H1 (cell line): ENCODE measurements around the gene RESP18. TPM values are rescaled to one million over a fixed set of nuclear protein-coding genes. Genes with fewer than 3 reads are reported as not detected.

ENCODE experiments used
- CTCF ChIA-PET: fragments of 300-600 bp; sonication (Branson Sonifier 250); formaldehyde crosslinking; loops from one replicate; lab custom pipeline; 2021; ENCODE audit not compliant: partially characterized antibody; lab: Charles Lee
- POLR2A ChIA-PET: fragments of 300-600 bp; sonication (Branson Sonifier 250); formaldehyde crosslinking; loops from one replicate; lab custom pipeline; 2021; ENCODE audit warnings: inconsistent platforms; ENCODE audit not compliant: partially characterized antibody; lab: Charles Lee
- DNase-seq, 2 experiments: peaks; one replicate each; pipeline versions ENCODE4 v3.0.0 to v3.0.0-alpha.2; 2010 to 2022; ENCODE audit warnings: low spot score in 2 of 2, low read depth in 1 of 2, mixed read lengths in 1 of 2
- FAIRE-seq: peaks from 2 replicates; lab custom pipeline; 2011; peaks lifted over from hg19 to GRCh38; lab: Jason Lieb, UNC
- H2AFZ ChIP-seq: 2 replicates; pipeline ENCODE4 v1.8.1; 2012; ENCODE audit warnings: low read length, inconsistent platforms
- H2AK5ac ChIP-seq: 2 replicates; pipeline ENCODE4 v1.6.1; 2013; ENCODE audit warnings: low read depth, low read length
- H2BK120ac ChIP-seq: replicated peaks from 2 replicates; pipeline ENCODE3; 2013; ENCODE audit warnings: low read depth, low read length, inconsistent platforms
- H2BK12ac ChIP-seq: 2 replicates; pipeline ENCODE4 v1.6.1; 2013; ENCODE audit warnings: low read depth, low read length
- H2BK15ac ChIP-seq: 2 replicates; pipeline ENCODE4 v1.6.1; 2013; ENCODE audit warnings: low read length
- H2BK20ac ChIP-seq: 2 replicates; pipeline ENCODE4 v1.6.1; 2013; ENCODE audit warnings: low read length
- H2BK5ac ChIP-seq: 2 replicates; pipeline ENCODE4 v1.6.1; 2013; ENCODE audit warnings: low read depth, low read length
- H3K14ac ChIP-seq: 2 replicates; pipeline ENCODE4 v1.6.1; 2013; ENCODE audit warnings: inconsistent platforms; ENCODE audit not compliant: insufficient read length
- H3K18ac ChIP-seq: 2 replicates; pipeline ENCODE4 v1.6.1; 2013; ENCODE audit warnings: low read length; ENCODE audit errors: extremely low read depth
- H3K23ac ChIP-seq: 2 replicates; pipeline ENCODE4 v1.6.1; 2013; ENCODE audit warnings: inconsistent platforms; ENCODE audit not compliant: insufficient read length
- H3K23me2 ChIP-seq: 2 replicates; pipeline ENCODE4 v1.6.1; 2013; ENCODE audit warnings: low read depth, low read length
- H3K27ac ChIP-seq: 2 replicates; pipeline ENCODE4 v1.6.1; 2011; ENCODE audit warnings: low read depth, low read length, inconsistent platforms
- H3K27me3 ChIP-seq, 4 experiments: replicated peaks in 1 of 4; 1 replicate in 1 of 4; 2 replicates in 3 of 4; pipeline versions ENCODE4 v1.6.1 to v1.8.1; 2011 to 2013; ENCODE audit warnings: low read length in 3 of 4, mild to moderate bottlenecking in 3 of 4, inconsistent platforms in 2 of 4, mixed read lengths in 2 of 4, moderate library complexity in 1 of 4; ENCODE audit not compliant: control insufficient read depth in 3 of 4, insufficient read depth in 3 of 4; ENCODE audit errors: extremely low read depth in 1 of 4
- H3K36me3 ChIP-seq, 4 experiments: 2 replicates each; pipeline versions ENCODE4 v1.6.1 to v1.8.1; 2011 to 2013; ENCODE audit warnings: mild to moderate bottlenecking in 4 of 4, low read length in 3 of 4, moderate library complexity in 2 of 4, control low read depth in 1 of 4, inconsistent platforms in 1 of 4; ENCODE audit not compliant: insufficient read depth in 4 of 4, control insufficient read depth in 2 of 4
- H3K4ac ChIP-seq: replicated peaks from 2 replicates; pipeline ENCODE3; 2013; ENCODE audit warnings: low read length, low read depth, mixed read lengths, inconsistent platforms; ENCODE audit not compliant: insufficient read length
- H3K4me1 ChIP-seq, 4 experiments: replicated peaks in 1 of 4; 1 replicate in 1 of 4; 2 replicates in 3 of 4; pipeline versions ENCODE4 v1.6.1 to v1.8.1; 2011 to 2013; ENCODE audit warnings: low read length in 3 of 4, inconsistent platforms in 2 of 4, mixed read lengths in 1 of 4; ENCODE audit not compliant: insufficient read depth in 4 of 4, control insufficient read depth in 3 of 4
- H3K4me2 ChIP-seq, 2 experiments: 2 replicates each; pipeline versions ENCODE4 v1.6.1 to v1.8.1; 2011 to 2013; ENCODE audit warnings: low read depth in 2 of 2, low read length in 2 of 2, control low read depth in 1 of 2, inconsistent platforms in 1 of 2, mild to moderate bottlenecking in 1 of 2; ENCODE audit not compliant: insufficient read depth in 1 of 2
- H3K4me3 ChIP-seq, 4 experiments: fragments of 200-600, 300-600 bp in 1 of 4; sonication (generic), shearing (Covaris generic), sonication (Bioruptor Twin) in 1 of 4; 2 replicates each; pipeline versions ENCODE4 v1.5.1 to v1.8.1; 2011 to 2016; ENCODE audit warnings: low read length in 4 of 4, low read depth in 3 of 4, control low read depth in 2 of 4, inconsistent platforms in 2 of 4, mild to moderate bottlenecking in 2 of 4, mixed read lengths in 1 of 4, moderate library complexity in 1 of 4; ENCODE audit not compliant: insufficient read depth in 2 of 4; ENCODE audit errors: extremely low read depth in 1 of 4
- H3K56ac ChIP-seq: replicated peaks from 2 replicates; pipeline ENCODE3; 2013; ENCODE audit warnings: low read depth, mild to moderate bottlenecking, mixed read lengths, low read length, inconsistent platforms; ENCODE audit not compliant: insufficient read length
- H3K79me1 ChIP-seq: 2 replicates; pipeline ENCODE4 v1.6.1; 2013; ENCODE audit warnings: low read depth, low read length, control low read depth
- H3K79me2 ChIP-seq, 2 experiments: 2 replicates each; pipeline versions ENCODE4 v1.6.1 to v1.8.1; 2012 to 2013; ENCODE audit warnings: low read length in 2 of 2, mild to moderate bottlenecking in 2 of 2, inconsistent platforms in 1 of 2; ENCODE audit not compliant: insufficient read depth in 2 of 2, control insufficient read depth in 1 of 2
- H3K9ac ChIP-seq, 4 experiments: replicated peaks in 1 of 4; 1 replicate in 1 of 4; 2 replicates in 3 of 4; pipeline versions ENCODE4 v1.6.1 to v1.8.1; 2011 to 2013; ENCODE audit warnings: low read depth in 3 of 4, low read length in 3 of 4, control low read depth in 2 of 4, mild to moderate bottlenecking in 2 of 4, moderate library complexity in 2 of 4, inconsistent platforms in 1 of 4; ENCODE audit errors: extremely low read depth in 1 of 4
- H3K9me3 ChIP-seq, 2 experiments: 2 replicates each; pipeline versions ENCODE4 v1.6.1 to v1.8.1; 2012 to 2013; ENCODE audit warnings: mild to moderate bottlenecking in 2 of 2, moderate library complexity in 2 of 2, control low read depth in 1 of 2, inconsistent platforms in 1 of 2, low read depth in 1 of 2, low read length in 1 of 2, mixed read lengths in 1 of 2; ENCODE audit not compliant: insufficient read depth in 2 of 2
- H4K20me1 ChIP-seq, 2 experiments: replicated peaks in 1 of 2; 2 replicates each; pipeline versions ENCODE3 to v1.8.1; 2011 to 2013; ENCODE audit warnings: inconsistent platforms in 2 of 2, low read length in 2 of 2, mild to moderate bottlenecking in 1 of 2; ENCODE audit not compliant: insufficient read depth in 2 of 2, control insufficient read depth in 1 of 2
- H4K5ac ChIP-seq: 2 replicates; pipeline ENCODE4 v1.6.1; 2013; ENCODE audit warnings: low read length, low read depth, mixed read lengths, inconsistent platforms; ENCODE audit not compliant: insufficient read length
- H4K8ac ChIP-seq: 2 replicates; pipeline ENCODE4 v1.8.0; 2013; ENCODE audit warnings: mild to moderate bottlenecking, moderate library complexity, low read length, inconsistent platforms; ENCODE audit not compliant: insufficient read depth; ENCODE audit errors: extremely low read depth
- H4K91ac ChIP-seq: replicated peaks from 2 replicates; pipeline ENCODE3; 2013; ENCODE audit warnings: low read length, mixed read lengths, inconsistent platforms; ENCODE audit not compliant: insufficient read length
- ASH2L ChIP-seq: fragments of 200-600, 300-600 bp; sonication (generic); IDR thresholded peaks from one replicate; pipeline ENCODE4 v1.7.1; 2017; ENCODE audit warnings: low read length
- FOSL1 ChIP-seq: IDR thresholded peaks from 2 replicates; pipeline ENCODE4 v1.6.1; 2011; ENCODE audit warnings: mild to moderate bottlenecking, low read depth, low read length, moderate library complexity; ENCODE audit not compliant: insufficient read depth
- KDM4A ChIP-seq: IDR thresholded peaks from one replicate; pipeline ENCODE4 v1.7.1; 2012; ENCODE audit warnings: low read depth, mild to moderate bottlenecking, moderate library complexity, low read length, inconsistent platforms; ENCODE audit not compliant: severe bottlenecking
- POLR2AphosphoS5 ChIP-seq: IDR thresholded peaks from 2 replicates; pipeline ENCODE4 v1.6.1; 2011; ENCODE audit warnings: low read depth, low read length
- SP1 ChIP-seq: IDR thresholded peaks from 2 replicates; pipeline ENCODE4 v1.6.1; 2011; ENCODE audit warnings: low read depth, low read length
- ZNF274 ChIP-seq: IDR thresholded peaks from 2 replicates; pipeline ENCODE4 v1.7.0; 2012; ENCODE audit warnings: low read length, borderline replicate concordance; ENCODE audit errors: extremely low read depth
- WGBS, 2 experiments: shearing (Covaris generic) in 1 of 2; methylation state at CpG; one replicate each; pipeline versions ENCODE4 v1.1.6 to v1.1.7; 2013 to 2015; ENCODE audit warnings: low lambda C conversion rate in 2 of 2, mixed read lengths in 2 of 2, inconsistent platforms in 1 of 2, low coverage in 1 of 2, missing lambda C conversion rate in 1 of 2; ENCODE audit not compliant: insufficient replicate concordance in 2 of 2, insufficient coverage in 1 of 2, insufficient read length in 1 of 2; ENCODE audit errors: extremely low coverage in 1 of 2, missing lambda C conversion rate in 1 of 2; 5-methylcytosine and 5-hydroxymethylcytosine counted together
- polyA plus RNA-seq, 7 experiments: library from polyadenylated mRNA; depleted of rRNA in 3 of 7; stranded (reverse) in 5 of 7; unstranded in 2 of 7; fragments of >200 nt in 5 of 7; fragments of 200-250 nt in 2 of 7; gene quantifications; 1 replicate in 5 of 7; 2 replicates in 1 of 7; 4 replicates in 1 of 7; pipeline versions ENCODE4 v1.2.1 to v1.2.3, GENCODE V29; 2011 to 2013; ENCODE audit warnings: missing spikeins in 2 of 7, mixed read lengths in 2 of 7
- total RNA-seq: library from RNA; stranded (reverse); fragmentation: NEBNext Ultra II Directional; extraction: Animal tissue kit (Norgen Biotek cat#: 25700); gene quantifications from 2 replicates; pipeline ENCODE4 v1.2.1, GENCODE V29; 2021
- TF ChIP-seq, protein P1 (sequence below): IDR thresholded peaks from 2 replicates; pipeline ENCODE4 v1.6.1; 2012; ENCODE audit warnings: inconsistent platforms
- TF ChIP-seq, protein P2 (sequence below): IDR thresholded peaks from 2 replicates; pipeline ENCODE4 v1.6.1; 2012; ENCODE audit warnings: low read length, inconsistent platforms
- TF ChIP-seq, protein P3 (sequence below): IDR thresholded peaks from 2 replicates; pipeline ENCODE4 v1.6.1; 2012; ENCODE audit warnings: inconsistent platforms

The RESP18 gene
- total and polyA plus RNA-seq, 2 of the 8 experiments (the other 6 are each of a cell fraction or from before 2014, with no cell fraction given): not detected

DNA sequence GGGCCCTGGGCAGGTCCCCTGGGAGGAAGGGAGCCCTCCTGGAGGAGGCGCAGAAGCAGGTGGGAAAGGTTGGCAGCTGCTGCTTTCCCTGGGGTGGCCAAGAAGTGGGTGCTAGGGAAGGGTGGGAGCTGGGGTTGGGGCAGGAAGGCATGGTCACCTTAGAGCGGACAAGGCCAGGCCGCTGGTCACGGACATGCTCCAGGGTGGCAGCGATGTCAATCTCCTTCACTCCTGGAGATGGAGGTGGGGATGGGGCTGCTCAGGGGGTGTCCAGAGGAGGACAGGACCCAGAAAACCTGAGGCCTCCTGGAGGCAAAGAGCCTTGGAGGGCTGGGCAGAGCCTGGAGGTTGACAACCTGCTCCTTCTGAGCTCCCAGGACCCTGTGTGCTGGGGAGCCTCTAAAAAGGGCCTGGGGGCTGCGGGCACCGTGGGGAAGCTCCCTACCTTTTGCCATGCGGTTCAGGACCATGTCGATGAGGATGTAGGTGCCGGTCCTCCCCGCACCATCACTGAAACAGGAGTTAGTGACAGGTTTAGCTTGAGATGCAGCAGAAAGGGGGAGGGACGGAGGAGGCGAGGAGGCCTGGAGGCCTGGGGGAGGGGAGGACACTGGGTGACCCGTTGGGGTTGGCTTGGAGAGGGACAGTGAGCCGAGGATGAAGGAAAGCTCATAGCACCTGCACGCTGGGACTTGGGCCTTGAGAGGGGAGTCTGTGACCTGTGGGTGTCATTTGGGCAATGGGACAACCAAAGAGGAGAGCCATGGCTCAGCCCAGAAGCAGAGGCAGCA is 42.0 kb downstream of the RESP18 start:
- no peak overlapping the region for H3K27ac ChIP-seq
- TF ChIP-seq, protein P1, sequence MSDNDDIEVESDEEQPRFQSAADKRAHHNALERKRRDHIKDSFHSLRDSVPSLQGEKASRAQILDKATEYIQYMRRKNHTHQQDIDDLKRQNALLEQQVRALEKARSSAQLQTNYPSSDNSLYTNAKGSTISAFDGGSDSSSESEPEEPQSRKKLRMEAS: no peak
- TF ChIP-seq, protein P2, sequence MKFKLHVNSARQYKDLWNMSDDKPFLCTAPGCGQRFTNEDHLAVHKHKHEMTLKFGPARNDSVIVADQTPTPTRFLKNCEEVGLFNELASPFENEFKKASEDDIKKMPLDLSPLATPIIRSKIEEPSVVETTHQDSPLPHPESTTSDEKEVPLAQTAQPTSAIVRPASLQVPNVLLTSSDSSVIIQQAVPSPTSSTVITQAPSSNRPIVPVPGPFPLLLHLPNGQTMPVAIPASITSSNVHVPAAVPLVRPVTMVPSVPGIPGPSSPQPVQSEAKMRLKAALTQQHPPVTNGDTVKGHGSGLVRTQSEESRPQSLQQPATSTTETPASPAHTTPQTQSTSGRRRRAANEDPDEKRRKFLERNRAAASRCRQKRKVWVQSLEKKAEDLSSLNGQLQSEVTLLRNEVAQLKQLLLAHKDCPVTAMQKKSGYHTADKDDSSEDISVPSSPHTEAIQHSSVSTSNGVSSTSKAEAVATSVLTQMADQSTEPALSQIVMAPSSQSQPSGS: no peak
- TF ChIP-seq KDM4A (no peak), POLR2AphosphoS5 (no peak), SP1 (no peak), ZNF274 (no peak), ASH2L (no peak), FOSL1 (no peak)
- TF ChIP-seq, protein P3, sequence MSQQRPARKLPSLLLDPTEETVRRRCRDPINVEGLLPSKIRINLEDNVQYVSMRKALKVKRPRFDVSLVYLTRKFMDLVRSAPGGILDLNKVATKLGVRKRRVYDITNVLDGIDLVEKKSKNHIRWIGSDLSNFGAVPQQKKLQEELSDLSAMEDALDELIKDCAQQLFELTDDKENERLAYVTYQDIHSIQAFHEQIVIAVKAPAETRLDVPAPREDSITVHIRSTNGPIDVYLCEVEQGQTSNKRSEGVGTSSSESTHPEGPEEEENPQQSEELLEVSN: no peak

More for the DNA sequence above, 42.0 kb downstream of the RESP18 start:
- Histone ChIP-seq H2BK120ac (no peak overlapping the region), H2BK15ac (no peak overlapping the region), H4K91ac (no peak overlapping the region), H4K20me1 (peaks cover 0 to 2% of the 10 kb centered on the region in 2 experiments), H2AK5ac (no peak overlapping the region; the same call in 1 of the 2 replicates), H3K4me1 (peaks cover 0 to 10% (median 5%) of the 10 kb centered on the region in 4 experiments; a peak in 6 of 7 replicates), H3K79me2 (no peaks in the 10 kb centered on the region), H3K9me3 (0 out of 4 replicates have a peak, but pooled peaks cover 0 to 5% of the 10 kb centered on the region in 2 experiments), H3K23me2 (peaks cover 4% of the 10 kb centered on the region; the same call in 1 of the 2 replicates), H3K18ac (no peak overlapping the region), H3K4me2 (no peak overlapping the region), H4K8ac (peak overlapping the region; percentile 3; the same call in 1 of the 2 replicates), H2BK5ac (no peak overlapping the region), H3K56ac (no peak overlapping the region), H2BK20ac (no peak overlapping the region), H3K23ac (no peak overlapping the region), H3K36me3 (no peaks in the 10 kb centered on the region), H4K5ac (no peak overlapping the region), H2BK12ac (no peak overlapping the region), H3K9ac (no peak overlapping the region), H3K4ac (no peak overlapping the region), H3K27me3 (peaks cover 0 to 14% (median 7%) of the 10 kb centered on the region in 4 experiments; a peak in 6 of 7 replicates), H3K4me3 (no peak overlapping the region), H3K14ac (no peak overlapping the region), H2AFZ (no peak overlapping the region), H3K79me1 (no peaks in the 10 kb centered on the region)
- WGBS, 2 experiments: 85% methylated on average over 15 of the region's 16 CpGs; no CpG with 5 or more reads in 1 of the 2 experiments
- no peak for DNase-seq
- CTCF ChIA-PET: interaction anchor here (0.6 to 9.0 kb wide), 11 partner anchors 9 to 251 kb away, joined by 3 to 220 read pairs (median 4); partner anchors contain the start of genes DNAJB2 and PTPRN
- POLR2A ChIA-PET: interaction anchor here (1.0 to 2.3 kb wide), 4 partner anchors 12 to 39 kb away, joined by 3 to 13 read pairs (median 4); partner anchors contain the start of genes DNAJB2 and TUBA4B
- no peak for FAIRE-seq
